Endothelial cell of umbilical vein (primary cell): ENCODE data around the gene SMC1A. TPM values are rescaled to one million over a fixed set of nuclear protein-coding genes. Genes with fewer than 3 reads are reported as not detected.

Source experiments
- BruUV-seq: library from RNA; stranded (reverse); fragments of 400-500 nt; replicated peaks from 2 replicates; lab custom pipeline; 2021; lab: Mats Ljungman, UMichigan
- CTCF ChIA-PET: fragments of 300-600, 350-600 bp; sonication (Branson Sonifier 250); formaldehyde crosslinking; loops from one replicate; lab custom pipeline; 2021; ENCODE audit warnings: antibody characterized with exemption, inconsistent platforms; lab: Charles Lee
- POLR2A ChIA-PET: fragments of 300-600, 350-600 bp; sonication (Branson Sonifier 250); formaldehyde crosslinking; loops from one replicate; lab custom pipeline; 2021; ENCODE audit warnings: antibody characterized with exemption, inconsistent platforms; lab: Charles Lee
- DNase-seq: peaks from one replicate; pipeline ENCODE4 v3.0.0-alpha.2; 2011; ENCODE audit warnings: low read depth, low spot score
- FAIRE-seq: peaks from 2 replicates; lab custom pipeline; 2011; peaks lifted over from hg19 to GRCh38; lab: Jason Lieb, UNC
- H2AFZ ChIP-seq: 2 replicates; pipeline ENCODE4 v1.6.0; 2012; ENCODE audit warnings: low read depth, low read length, control low read depth, inconsistent platforms
- H3K27ac ChIP-seq: 2 replicates; pipeline ENCODE4 v1.5.1; 2011; ENCODE audit warnings: low read depth, mild to moderate bottlenecking, control low read depth, low read length, moderate library complexity; ENCODE audit not compliant: insufficient read depth
- H3K27me3 ChIP-seq, 2 experiments: 2 replicates each; pipeline versions ENCODE4 v1.6.0 to v1.6.1; 2011; ENCODE audit warnings: low read length in 2 of 2, mixed read lengths in 1 of 2; ENCODE audit not compliant: control insufficient read depth in 2 of 2, insufficient read depth in 2 of 2
- H3K36me3 ChIP-seq, 2 experiments: 2 replicates in 1 of 2; 3 replicates in 1 of 2; pipeline ENCODE4 v1.5.1; 2011; ENCODE audit warnings: low read length in 2 of 2, mild to moderate bottlenecking in 1 of 2, moderate library complexity in 1 of 2; ENCODE audit not compliant: control insufficient read depth in 2 of 2, insufficient read depth in 2 of 2; ENCODE audit errors: extremely low read depth in 1 of 2
- H3K4me1 ChIP-seq: 3 replicates; pipeline ENCODE4 v1.5.1; 2011; ENCODE audit warnings: mild to moderate bottlenecking, low read length; ENCODE audit not compliant: control insufficient read depth, insufficient read depth; ENCODE audit errors: extremely low read depth
- H3K4me2 ChIP-seq: 2 replicates; pipeline ENCODE4 v1.6.1; 2011; ENCODE audit warnings: low read length, control low read depth, mixed read lengths; ENCODE audit not compliant: insufficient read depth
- H3K4me3 ChIP-seq, 3 experiments: fragments of 200-600 bp in 1 of 3; sonication (generic), shearing (Covaris generic) in 1 of 3; replicated peaks in 1 of 3; 2 replicates each; pipeline ENCODE4 v1.5.1; 2011 to 2016; ENCODE audit warnings: control low read depth in 3 of 3, low read length in 3 of 3, mild to moderate bottlenecking in 2 of 3, inconsistent platforms in 1 of 3, low read depth in 1 of 3, moderate library complexity in 1 of 3; ENCODE audit not compliant: insufficient read depth in 1 of 3
- H3K79me2 ChIP-seq: 2 replicates; pipeline ENCODE4 v1.6.0; 2012; ENCODE audit warnings: low read length, inconsistent platforms; ENCODE audit not compliant: control insufficient read depth, insufficient read depth
- H3K9ac ChIP-seq: replicated peaks from 2 replicates; pipeline ENCODE3; 2011; ENCODE audit warnings: low read length, control low read depth; ENCODE audit not compliant: insufficient read depth; ENCODE audit errors: extremely low read depth
- H3K9me1 ChIP-seq: replicated peaks from 3 replicates; pipeline ENCODE4 v1.6.0; 2011; ENCODE audit warnings: mild to moderate bottlenecking, low read length; ENCODE audit not compliant: control insufficient read depth, insufficient read depth; ENCODE audit errors: extremely low read depth
- H3K9me3 ChIP-seq: replicated peaks from 2 replicates; pipeline ENCODE4 v1.5.1; 2012; ENCODE audit warnings: low read length, inconsistent platforms; ENCODE audit not compliant: control insufficient read depth, insufficient read depth
- H4K20me1 ChIP-seq: replicated peaks from 2 replicates; pipeline ENCODE3; 2011; ENCODE audit warnings: mild to moderate bottlenecking, low read length; ENCODE audit not compliant: control insufficient read depth, insufficient read depth; ENCODE audit errors: extremely low read depth
- EZH2 ChIP-seq: IDR thresholded peaks from 2 replicates; pipeline ENCODE4 v1.6.1; 2012; ENCODE audit warnings: borderline replicate concordance, low read depth, mild to moderate bottlenecking, moderate library complexity, low read length, inconsistent platforms; ENCODE audit not compliant: severe bottlenecking
- FOS ChIP-seq: IDR thresholded peaks from 2 replicates; pipeline ENCODE4 v1.6.1; 2011; ENCODE audit warnings: mild to moderate bottlenecking, low read length, moderate library complexity, borderline replicate concordance; ENCODE audit not compliant: insufficient read depth
- GATA2 ChIP-seq: IDR thresholded peaks from 2 replicates; pipeline ENCODE4 v1.7.0; 2011; ENCODE audit warnings: low read depth, mild to moderate bottlenecking, moderate library complexity, mixed read lengths, low read length; ENCODE audit not compliant: insufficient read length, insufficient read depth
- JUN ChIP-seq: IDR thresholded peaks from 2 replicates; pipeline ENCODE4 v1.6.1; 2011; ENCODE audit warnings: borderline replicate concordance, low read depth; ENCODE audit not compliant: insufficient read length, insufficient read depth
- MYC ChIP-seq: IDR thresholded peaks from one replicate; pipeline ENCODE4 v1.6.1; 2011; ENCODE audit warnings: mild to moderate bottlenecking, low read depth, low read length
- POLR2A ChIP-seq: IDR thresholded peaks from 2 replicates; pipeline ENCODE4 v1.6.1; 2012; ENCODE audit warnings: low read depth, mild to moderate bottlenecking, control low read depth, low read length
- POLR2AphosphoS5 ChIP-seq: IDR thresholded peaks from 2 replicates; pipeline ENCODE4 v1.6.1; 2012; ENCODE audit warnings: low read depth, mild to moderate bottlenecking, control low read depth, low read length, moderate library complexity; ENCODE audit not compliant: insufficient read depth
- dilution Hi-C: fragments of 300-500 bp; cut with MboI; formaldehyde crosslinking; loops from one replicate; pipeline ENCODE4 v1.15.0; 2019; ENCODE audit warnings: low sequenced_read_pairs; ENCODE audit not compliant: extremely low pct_ligation_motif_present
- intact Hi-C: fragments of 100-400 bp; cut with micrococcal nuclease; formaldehyde crosslinking; loops from one replicate; pipeline ENCODE4 v1.10.0; 2022
- polyA plus RNA-seq, 4 experiments: library from polyadenylated mRNA; depleted of rRNA in 3 of 4; stranded (reverse) in 3 of 4; unstranded in 1 of 4; fragments of >200 nt; gene quantifications; 2 replicates each; pipeline versions ENCODE4 v1.2.1 to v1.2.3, GENCODE V29; 2011 to 2012; ENCODE audit warnings: missing spikeins in 1 of 4
- total RNA-seq: library from RNA; stranded (reverse); gene quantifications from 2 replicates; pipeline ENCODE4 v1.2.3, GENCODE V29; 2021
- TF ChIP-seq, protein P1 (sequence below), 2 donors: IDR thresholded peaks; 1 replicate in 1 of 2; 2 replicates in 1 of 2; pipeline ENCODE4 v1.5.1; 2011; ENCODE audit warnings: low read length in 2 of 2, mild to moderate bottlenecking in 2 of 2, moderate library complexity in 2 of 2, control low read depth in 1 of 2, inconsistent platforms in 1 of 2, low read depth in 1 of 2; ENCODE audit not compliant: insufficient read depth in 1 of 2; ENCODE audit errors: extremely low read depth in 1 of 2
- TF ChIP-seq, protein P2 (sequence below): IDR thresholded peaks from 2 replicates; pipeline ENCODE4 v1.6.1; 2011; ENCODE audit not compliant: insufficient read depth, insufficient read length

SMC1A gene
- total and polyA plus RNA-seq, 2 donors (not counting 3 experiments of a cell fraction or from before 2014, with no cell fraction given): 15.4 to 75.9 TPM

- Histone ChIP-seq H4K20me1 (no peaks in the 10 kb centered on the region), H3K27me3 (no peaks in the 10 kb centered on the region), H3K4me1 (peaks cover 3% of the 10 kb centered on the region), H3K9ac (no peak overlapping the region), H2AFZ (no peak overlapping the region), H3K4me3 (no peak overlapping the region), H3K9me3 (no peaks in the 10 kb centered on the region), H3K9me1 (no peaks in the 10 kb centered on the region), H3K4me2 (no peak overlapping the region), H3K79me2 (no peaks in the 10 kb centered on the region), H3K36me3 (no peaks in the 10 kb centered on the region), H3K27ac (no peak overlapping the region)
- intact Hi-C loops: loop anchor here (1.0 kb wide), 2 partner anchors 129 to 133 kb away; no protein-coding TSS in a partner anchor
- peak; percentile 30 for DNase-seq
- BruUV-seq: no TSS peak
- ChIA-PET CTCF (interaction anchor here (0.6 to 4.0 kb wide), 19 partner anchors 10 to 1611 kb away, joined by 3 to 47 read pairs (median 5); partner anchors contain the start of genes HSD17B10, RIBC1 and SMC1A), POLR2A (no interaction called here)
- peak; percentile 73 for FAIRE-seq
- dilution Hi-C loops: no loop called here
- no peak for TF ChIP-seq MYC
- TF ChIP-seq GATA2: no peak
- TF ChIP-seq, protein P1, sequence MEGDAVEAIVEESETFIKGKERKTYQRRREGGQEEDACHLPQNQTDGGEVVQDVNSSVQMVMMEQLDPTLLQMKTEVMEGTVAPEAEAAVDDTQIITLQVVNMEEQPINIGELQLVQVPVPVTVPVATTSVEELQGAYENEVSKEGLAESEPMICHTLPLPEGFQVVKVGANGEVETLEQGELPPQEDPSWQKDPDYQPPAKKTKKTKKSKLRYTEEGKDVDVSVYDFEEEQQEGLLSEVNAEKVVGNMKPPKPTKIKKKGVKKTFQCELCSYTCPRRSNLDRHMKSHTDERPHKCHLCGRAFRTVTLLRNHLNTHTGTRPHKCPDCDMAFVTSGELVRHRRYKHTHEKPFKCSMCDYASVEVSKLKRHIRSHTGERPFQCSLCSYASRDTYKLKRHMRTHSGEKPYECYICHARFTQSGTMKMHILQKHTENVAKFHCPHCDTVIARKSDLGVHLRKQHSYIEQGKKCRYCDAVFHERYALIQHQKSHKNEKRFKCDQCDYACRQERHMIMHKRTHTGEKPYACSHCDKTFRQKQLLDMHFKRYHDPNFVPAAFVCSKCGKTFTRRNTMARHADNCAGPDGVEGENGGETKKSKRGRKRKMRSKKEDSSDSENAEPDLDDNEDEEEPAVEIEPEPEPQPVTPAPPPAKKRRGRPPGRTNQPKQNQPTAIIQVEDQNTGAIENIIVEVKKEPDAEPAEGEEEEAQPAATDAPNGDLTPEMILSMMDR (IDR thresholded peaks at IDR 0.05; ENCODE audit: extremely low read depth in 1 of 2, insufficient read depth in 1 of 2, low read depth in 1 of 2, low read length in 2 of 2): peak; percentile 51 to 59
Observed at GRCh38 chrX:53445977-53446376, 23.5 kb upstream of the SMC1A start.

DNA sequence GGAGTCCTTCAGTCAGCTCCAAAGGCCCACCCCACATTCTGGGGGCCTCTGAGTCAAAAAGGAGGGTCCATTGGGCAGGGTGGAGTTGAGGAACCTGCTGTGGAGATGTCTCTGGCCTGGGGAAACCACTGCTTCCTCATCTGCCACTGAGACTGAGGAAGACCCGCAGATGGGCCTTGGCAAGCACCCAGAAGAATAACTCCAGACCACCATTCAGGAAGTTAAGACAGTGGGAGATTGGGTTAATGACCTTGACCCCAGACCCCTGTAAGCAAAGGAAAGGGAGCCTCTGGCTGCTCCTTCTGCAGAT, 19.8 kb upstream of the SMC1A start:
- no peaks in the 10 kb centered on the region for H3K27me3 ChIP-seq
- no peaks in the 10 kb centered on the region for H3K9me1 ChIP-seq
- ChIA-PET POLR2A (no interaction called here), CTCF (interaction anchor here (1.1 to 1.2 kb wide), 2 partner anchors 129 to 146 kb away, joined by 3 to 4 read pairs; no protein-coding TSS in a partner anchor)
- intact Hi-C loops (no loop called here), dilution Hi-C loops (no loop called here)
- no TSS peak for BruUV-seq
- no peak for TF ChIP-seq POLR2AphosphoS5
- no peak for TF ChIP-seq JUN
- TF ChIP-seq, protein P2, sequence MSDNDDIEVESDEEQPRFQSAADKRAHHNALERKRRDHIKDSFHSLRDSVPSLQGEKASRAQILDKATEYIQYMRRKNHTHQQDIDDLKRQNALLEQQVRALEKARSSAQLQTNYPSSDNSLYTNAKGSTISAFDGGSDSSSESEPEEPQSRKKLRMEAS: no peak
- no peak for TF ChIP-seq EZH2
- no peak for TF ChIP-seq MYC
- no peak for TF ChIP-seq POLR2A
- no peak for TF ChIP-seq FOS
- TF ChIP-seq, protein P1 (IDR thresholded peaks at IDR 0.05; ENCODE audit: extremely low read depth in 1 of 2, insufficient read depth in 1 of 2, low read depth in 1 of 2, low read length in 2 of 2): no peak
- no peaks in the 10 kb centered on the region for H3K9me3 ChIP-seq
- H3K4me2 ChIP-seq: no peak overlapping the region
- H4K20me1 ChIP-seq: no peaks in the 10 kb centered on the region
- no peak overlapping the region for H2AFZ ChIP-seq
- H3K4me1 ChIP-seq: peaks cover 7% of the 10 kb centered on the region
- no peak overlapping the region for H3K27ac ChIP-seq
- no peak overlapping the region for H3K9ac ChIP-seq
- no peaks in the 10 kb centered on the region for H3K36me3 ChIP-seq
- H3K4me3 ChIP-seq: no peak overlapping the region
- FAIRE-seq: no peak
- no peaks in the 10 kb centered on the region for H3K79me2 ChIP-seq
- DNase-seq: no peak
